ES-I3 (cell line): Measurements from ENCODE around the gene THSD4.

Experiments
- H3K36me3 ChIP-seq: 2 replicates; pipeline ENCODE4 v1.6.1; 2013; ENCODE audit warnings: mild to moderate bottlenecking, low read length, control low read depth, moderate library complexity; ENCODE audit not compliant: insufficient read depth
- H3K4me1 ChIP-seq: 2 replicates; pipeline ENCODE4 v1.6.1; 2013; ENCODE audit warnings: mild to moderate bottlenecking, control low read depth, low read length; ENCODE audit not compliant: insufficient read depth
- H3K9ac ChIP-seq: 2 replicates; pipeline ENCODE4 v1.6.1; 2013; ENCODE audit warnings: low read depth, mild to moderate bottlenecking, low read length, moderate library complexity
- H3K9me3 ChIP-seq: 2 replicates; pipeline ENCODE4 v1.6.1; 2013; ENCODE audit warnings: mild to moderate bottlenecking, low read length, moderate library complexity; ENCODE audit not compliant: control insufficient read depth, insufficient read depth

Gene THSD4

GRCh38 chr15:71114887-71115566, at the start of gene THSD4:
Gene THSD4 (plus strand): TSS chr15:71115471.
- Histone ChIP-seq H3K9ac (peak within 1 kb of the TSS; percentile 73), H3K4me1 (peaks cover 13% of the 10 kb centered on the region), H3K36me3 (no peaks in the 10 kb centered on the region), H3K9me3 (no peaks in the 10 kb centered on the region)

GRCh38 chr15:71066983-71067382, 48.3 kb upstream of the THSD4 start:
- Histone ChIP-seq H3K9me3 (no peaks in the 10 kb centered on the region), H3K36me3 (no peaks in the 10 kb centered on the region; the same call in 1 of the 2 replicates), H3K4me1 (no peaks in the 10 kb centered on the region), H3K9ac (no peak overlapping the region)

DNA sequence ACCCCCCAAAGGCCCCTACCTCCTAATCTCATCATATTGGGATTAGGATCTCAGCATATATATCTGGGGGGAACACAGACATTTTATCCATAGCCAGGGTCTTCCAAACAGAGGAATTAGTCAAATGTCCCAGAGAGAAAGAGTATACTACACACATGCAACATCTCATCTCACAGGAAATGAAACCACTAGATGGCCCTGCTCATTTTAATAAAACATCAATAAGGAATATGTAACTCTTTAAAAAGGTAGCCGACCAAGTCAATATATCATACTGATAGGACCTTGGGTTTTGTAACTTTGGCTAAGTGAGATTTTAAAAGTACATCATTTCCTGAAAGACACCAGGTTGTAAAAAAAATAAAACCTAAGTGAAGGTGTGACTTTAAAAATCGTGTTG, 45.6 kb upstream of the THSD4 start:
- no peak overlapping the region for H3K9ac ChIP-seq
- no peaks in the 10 kb centered on the region for H3K9me3 ChIP-seq
- H3K36me3 ChIP-seq: no peaks in the 10 kb centered on the region; the same call in 1 of the 2 replicates
- H3K4me1 ChIP-seq: no peaks in the 10 kb centered on the region

GRCh38 chr15:71071529-71071928, 43.7 kb upstream of the THSD4 start:
- Histone ChIP-seq H3K4me1 (no peaks in the 10 kb centered on the region), H3K9me3 (no peaks in the 10 kb centered on the region), H3K36me3 (no peaks in the 10 kb centered on the region; the same call in 1 of the 2 replicates), H3K9ac (no peak overlapping the region)

GRCh38 chr15:71072423-71072822, 42.8 kb upstream of the THSD4 start:
- Histone ChIP-seq H3K36me3 (no peaks in the 10 kb centered on the region; the same call in 1 of the 2 replicates), H3K4me1 (no peaks in the 10 kb centered on the region), H3K9me3 (no peaks in the 10 kb centered on the region)

GRCh38 chr15:71078506-71079207, 36.6 kb upstream of the THSD4 start:
- Histone ChIP-seq H3K36me3 (no peaks in the 10 kb centered on the region), H3K9me3 (no peaks in the 10 kb centered on the region), H3K9ac (no peak overlapping the region), H3K4me1 (no peaks in the 10 kb centered on the region)

More at GRCh38 chr15:71072423-71072822, 42.8 kb upstream of the THSD4 start:
- H3K9ac ChIP-seq: no peak overlapping the region

DNA sequence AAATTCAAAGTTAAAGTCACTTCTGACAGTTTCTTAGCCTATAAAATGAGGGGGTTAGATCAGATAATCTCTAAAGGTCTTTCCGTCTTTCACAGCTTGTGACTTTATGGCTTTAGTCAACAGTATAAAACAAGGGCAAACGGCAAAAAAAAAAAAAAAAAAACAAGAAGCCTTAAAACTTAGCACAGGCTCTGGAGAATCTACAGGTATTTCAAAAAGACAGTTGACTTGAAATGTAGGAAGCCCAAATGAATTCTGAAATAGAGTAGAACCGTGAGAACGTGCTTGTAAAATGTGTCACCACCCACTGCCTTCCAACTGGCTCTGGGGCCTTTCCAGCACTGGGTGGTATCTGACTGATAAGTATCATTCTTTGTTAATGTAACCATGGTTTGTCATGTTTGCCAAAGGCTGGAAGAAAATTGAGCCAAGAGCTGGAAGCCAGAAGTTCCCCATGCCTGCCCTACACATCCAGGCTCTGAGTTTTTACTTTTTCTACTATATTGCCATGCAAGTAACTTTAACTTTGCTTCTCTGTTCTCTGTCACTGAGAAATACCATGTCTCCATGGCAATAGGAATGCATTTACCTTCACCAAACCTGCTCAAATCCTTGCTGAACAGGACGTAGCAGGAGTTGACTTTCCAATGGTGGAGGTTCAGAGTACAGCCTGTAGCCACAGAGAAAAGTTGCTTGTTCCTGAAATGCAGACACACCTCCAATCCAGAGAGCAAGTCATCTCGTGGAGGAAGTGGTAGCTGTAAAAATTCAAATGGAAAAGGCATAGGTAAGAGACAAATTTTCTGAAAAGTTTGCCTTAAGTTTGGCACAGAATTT, 35.8 kb upstream of the THSD4 start:
- Histone ChIP-seq H3K36me3 (no peaks in the 10 kb centered on the region), H3K9me3 (no peaks in the 10 kb centered on the region), H3K9ac (no peak overlapping the region), H3K4me1 (no peaks in the 10 kb centered on the region)

DNA sequence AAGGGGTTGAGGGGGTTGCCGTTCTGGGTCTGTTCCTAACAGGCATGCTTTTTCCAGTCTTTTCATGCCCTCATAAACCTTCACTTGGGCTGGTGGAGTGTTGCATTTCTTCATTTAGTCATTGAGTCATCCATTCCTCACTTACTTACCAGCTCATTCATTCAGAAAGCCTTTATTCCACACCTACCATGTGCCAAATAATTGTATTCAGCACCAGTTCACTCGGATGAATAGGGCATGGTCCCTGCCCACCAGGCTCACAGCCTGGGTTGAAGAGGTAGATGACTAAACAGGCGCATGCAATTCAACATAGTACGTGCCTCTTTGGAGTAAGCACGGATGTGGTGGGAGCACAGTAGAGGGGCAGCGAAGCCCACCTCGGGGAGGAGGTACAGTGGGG, 35.1 kb upstream of the THSD4 start:
- no peaks in the 10 kb centered on the region for H3K9me3 ChIP-seq
- no peaks in the 10 kb centered on the region for H3K36me3 ChIP-seq
- 0 out of 2 replicates have a peak, but pooled peaks cover 2% of the 10 kb centered on the region for H3K4me1 ChIP-seq
- H3K9ac ChIP-seq: no peak overlapping the region

- H3K9me3 ChIP-seq: no peaks in the 10 kb centered on the region
- no peak overlapping the region for H3K9ac ChIP-seq
- H3K36me3 ChIP-seq: no peaks in the 10 kb centered on the region
- peaks cover 7% of the 10 kb centered on the region; the same call in 1 of the 2 replicates for H3K4me1 ChIP-seq
Measured at GRCh38 chr15:71080705-71081104, 34.6 kb upstream of the THSD4 start.

GRCh38 chr15:71082803-71083202, 32.5 kb upstream of the THSD4 start:
- Histone ChIP-seq H3K9me3 (no peaks in the 10 kb centered on the region), H3K36me3 (no peaks in the 10 kb centered on the region), H3K4me1 (peaks cover 10% of the 10 kb centered on the region; the same call in 1 of the 2 replicates), H3K9ac (no peak overlapping the region)

- Histone ChIP-seq H3K9ac (no peak overlapping the region), H3K36me3 (no peaks in the 10 kb centered on the region), H3K4me1 (peaks cover 10% of the 10 kb centered on the region; the same call in 1 of the 2 replicates), H3K9me3 (no peaks in the 10 kb centered on the region)
Measured at GRCh38 chr15:71083349-71083748, 31.9 kb upstream of the THSD4 start.

- Histone ChIP-seq H3K36me3 (no peaks in the 10 kb centered on the region), H3K9ac (no peak overlapping the region), H3K9me3 (no peaks in the 10 kb centered on the region), H3K4me1 (peaks cover 10% of the 10 kb centered on the region; the same call in 1 of the 2 replicates)
Measured at GRCh38 chr15:71084264-71084663, 31.0 kb upstream of the THSD4 start.

DNA sequence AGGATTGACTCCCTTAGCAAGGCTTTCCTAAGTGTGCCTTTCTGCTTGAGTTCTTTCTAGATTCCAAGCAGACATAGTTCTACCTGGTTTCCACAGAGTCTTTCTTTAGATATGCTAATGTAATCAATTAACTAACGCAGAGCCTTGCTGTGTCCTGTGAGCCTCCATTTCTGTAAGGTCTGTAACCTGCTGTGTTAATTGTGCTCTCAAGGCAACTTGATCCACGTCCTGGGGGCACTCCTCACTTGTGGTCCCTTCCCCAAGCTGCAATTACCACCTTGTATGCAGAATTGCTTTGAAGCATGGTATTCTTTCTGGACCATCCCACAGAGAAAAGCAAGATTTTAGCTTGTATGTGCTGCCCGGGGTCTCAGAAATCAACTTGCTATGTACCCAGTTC, 29.5 kb upstream of the THSD4 start:
- Histone ChIP-seq H3K9ac (no peak overlapping the region), H3K36me3 (no peaks in the 10 kb centered on the region), H3K4me1 (peaks cover 10% of the 10 kb centered on the region; the same call in 1 of the 2 replicates), H3K9me3 (no peaks in the 10 kb centered on the region)

DNA sequence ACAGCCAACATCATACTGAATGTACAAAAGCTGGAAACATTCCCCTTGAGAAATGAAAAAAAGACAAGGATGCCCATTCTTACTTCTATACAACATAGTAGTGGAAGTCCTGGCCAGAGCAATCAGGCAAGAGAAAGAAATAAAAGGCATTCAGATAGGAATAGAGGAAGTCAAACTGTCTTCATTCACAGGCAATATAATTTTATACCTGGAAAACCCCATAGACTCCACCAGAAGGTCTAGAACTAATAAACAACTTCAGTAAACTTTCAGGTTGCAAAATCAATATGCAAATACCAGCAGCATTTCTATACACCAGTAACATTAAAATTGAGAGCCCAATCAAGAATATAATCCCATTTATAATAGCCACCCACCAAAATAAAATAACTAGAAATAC, 27.1 kb upstream of the THSD4 start:
- no peaks in the 10 kb centered on the region for H3K36me3 ChIP-seq
- H3K9ac ChIP-seq: no peak overlapping the region
- H3K4me1 ChIP-seq: peaks cover 10% of the 10 kb centered on the region; the same call in 1 of the 2 replicates
- H3K9me3 ChIP-seq: no peaks in the 10 kb centered on the region
